Adipocyte (in vitro differentiated cells): ENCODE measurements around the gene CCT8.
A peak's percentile ranks its signal among the peaks of the same experiment; 100 is the strongest.
"Not testable (repeated sequence)": the region's sequence is repeated elsewhere in the genome, so short reads cannot be mapped to it uniquely, and the experiment has no call there.

ENCODE experiments used
- DNase-seq: peaks from one replicate; pipeline ENCODE4 v3.0.0-alpha.2; 2015; ENCODE audit warnings: low read depth
- H3K27me3 ChIP-seq: replicated peaks from 2 replicates; pipeline ENCODE4 v1.7.0; 2013; ENCODE audit warnings: mild to moderate bottlenecking, low read length, moderate library complexity; ENCODE audit not compliant: control insufficient read depth, insufficient read depth
- H3K36me3 ChIP-seq: 2 replicates; pipeline ENCODE4 v1.7.0; 2013; ENCODE audit warnings: low read length, mild to moderate bottlenecking, moderate library complexity; ENCODE audit not compliant: control insufficient read depth, insufficient read depth, severe bottlenecking
- H3K4me1 ChIP-seq: 2 replicates; pipeline ENCODE4 v1.7.0; 2013; ENCODE audit warnings: mild to moderate bottlenecking, low read length, moderate library complexity; ENCODE audit not compliant: control insufficient read depth, insufficient read depth
- H3K4me3 ChIP-seq: 2 replicates; pipeline ENCODE4 v1.7.0; 2013; ENCODE audit warnings: mild to moderate bottlenecking, low read length, moderate library complexity
- H3K9ac ChIP-seq: 2 replicates; pipeline ENCODE4 v1.7.0; 2013; ENCODE audit warnings: mild to moderate bottlenecking, low read length, moderate library complexity
- H3K9me3 ChIP-seq: 2 replicates; pipeline ENCODE4 v1.7.0; 2013; ENCODE audit warnings: mild to moderate bottlenecking, low read length, moderate library complexity; ENCODE audit not compliant: control insufficient read depth

Gene CCT8

GRCh38 chr21:29034678-29035077 is 38.8 kb downstream of the CCT8 start:
- H3K4me1 ChIP-seq: peaks cover 15% of the 10 kb centered on the region
- peaks cover 74% of the 10 kb centered on the region for H3K36me3 ChIP-seq
- no peaks in the 10 kb centered on the region for H3K9me3 ChIP-seq
- H3K9ac ChIP-seq: no peak overlapping the region
- H3K27me3 ChIP-seq: no peaks in the 10 kb centered on the region
- H3K4me3 ChIP-seq: no peak overlapping the region
- DNase-seq: no peak

DNA sequence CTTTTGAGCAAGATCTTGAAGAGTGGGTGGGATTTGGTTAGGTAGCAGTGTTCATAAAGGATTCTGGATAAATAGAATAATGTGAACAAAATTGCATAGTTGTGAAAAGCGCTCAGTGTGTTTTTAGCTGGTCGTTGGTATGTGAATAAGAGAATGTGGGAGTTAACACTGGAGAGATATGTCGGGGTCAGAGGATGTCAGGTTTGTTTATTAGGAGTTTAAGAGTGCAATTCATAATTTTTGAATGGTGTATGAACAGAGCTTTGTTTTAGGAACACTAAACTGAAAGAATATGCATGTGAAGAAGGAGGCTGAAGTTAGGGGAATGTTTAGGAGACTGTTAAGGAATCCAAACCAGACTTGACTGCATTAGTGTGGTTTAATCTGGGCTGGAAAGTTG is 39.6 kb downstream of the CCT8 start:
- peaks cover 20% of the 10 kb centered on the region for H3K4me1 ChIP-seq
- H3K9ac ChIP-seq: no peak overlapping the region
- no peaks in the 10 kb centered on the region for H3K27me3 ChIP-seq
- H3K4me3 ChIP-seq: no peak overlapping the region
- H3K9me3 ChIP-seq: no peaks in the 10 kb centered on the region
- peaks cover 66% of the 10 kb centered on the region for H3K36me3 ChIP-seq
- DNase-seq: no peak

- H3K9me3 ChIP-seq: no peaks in the 10 kb centered on the region
- H3K36me3 ChIP-seq: peaks cover 60% of the 10 kb centered on the region
- no peak overlapping the region for H3K4me3 ChIP-seq
- no peak for DNase-seq
- peaks cover 20% of the 10 kb centered on the region for H3K4me1 ChIP-seq
- H3K27me3 ChIP-seq: no peaks in the 10 kb centered on the region
- H3K9ac ChIP-seq: no peak overlapping the region
Observed at GRCh38 chr21:29033301-29033700, 40.1 kb downstream of the CCT8 start.

- no peak for DNase-seq
- Histone ChIP-seq H3K27me3 (no peaks in the 10 kb centered on the region), H3K9ac (no peak overlapping the region), H3K4me3 (no peak overlapping the region), H3K36me3 (peaks cover 36% of the 10 kb centered on the region), H3K4me1 (peaks cover 24% of the 10 kb centered on the region), H3K9me3 (no peaks in the 10 kb centered on the region)
Observed at GRCh38 chr21:29030909-29031308, 42.5 kb downstream of the CCT8 start.

DNA sequence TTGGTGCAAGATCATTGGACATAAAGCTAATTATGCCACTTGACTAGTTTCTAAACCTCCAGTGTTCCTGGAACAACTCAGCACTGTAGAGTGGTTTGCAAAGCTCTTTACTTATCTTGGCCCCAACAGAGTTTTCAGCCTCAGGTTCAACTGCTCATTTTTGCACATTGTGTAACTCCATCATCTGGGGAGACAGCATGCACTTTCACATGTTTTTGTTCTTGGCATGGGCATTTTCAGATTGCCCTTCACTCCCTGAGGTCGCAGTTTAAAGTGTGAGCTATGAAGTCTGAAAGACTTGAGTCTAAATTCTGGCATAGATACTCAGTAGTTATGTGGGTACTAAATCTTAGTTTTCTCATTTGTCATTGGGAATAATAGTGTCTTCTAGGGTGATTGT is 43.9 kb downstream of the CCT8 start:
- H3K27me3 ChIP-seq: no peaks in the 10 kb centered on the region
- H3K4me3 ChIP-seq: no peak overlapping the region
- peak overlapping the region; percentile 28 for H3K9ac ChIP-seq
- no peak for DNase-seq
- peaks cover 29% of the 10 kb centered on the region for H3K4me1 ChIP-seq
- peaks cover 26% of the 10 kb centered on the region for H3K36me3 ChIP-seq
- no peaks in the 10 kb centered on the region for H3K9me3 ChIP-seq

GRCh38 chr21:29025328-29025713 is 48.1 kb downstream of the CCT8 start:
- DNase-seq: peak; percentile 50
- Histone ChIP-seq H3K9ac (peak overlapping the region; percentile 95), H3K9me3 (no peaks in the 10 kb centered on the region), H3K36me3 (peaks cover 4% of the 10 kb centered on the region), H3K27me3 (no peaks in the 10 kb centered on the region), H3K4me1 (peaks cover 20% of the 10 kb centered on the region), H3K4me3 (peak overlapping the region; percentile 90)

DNA sequence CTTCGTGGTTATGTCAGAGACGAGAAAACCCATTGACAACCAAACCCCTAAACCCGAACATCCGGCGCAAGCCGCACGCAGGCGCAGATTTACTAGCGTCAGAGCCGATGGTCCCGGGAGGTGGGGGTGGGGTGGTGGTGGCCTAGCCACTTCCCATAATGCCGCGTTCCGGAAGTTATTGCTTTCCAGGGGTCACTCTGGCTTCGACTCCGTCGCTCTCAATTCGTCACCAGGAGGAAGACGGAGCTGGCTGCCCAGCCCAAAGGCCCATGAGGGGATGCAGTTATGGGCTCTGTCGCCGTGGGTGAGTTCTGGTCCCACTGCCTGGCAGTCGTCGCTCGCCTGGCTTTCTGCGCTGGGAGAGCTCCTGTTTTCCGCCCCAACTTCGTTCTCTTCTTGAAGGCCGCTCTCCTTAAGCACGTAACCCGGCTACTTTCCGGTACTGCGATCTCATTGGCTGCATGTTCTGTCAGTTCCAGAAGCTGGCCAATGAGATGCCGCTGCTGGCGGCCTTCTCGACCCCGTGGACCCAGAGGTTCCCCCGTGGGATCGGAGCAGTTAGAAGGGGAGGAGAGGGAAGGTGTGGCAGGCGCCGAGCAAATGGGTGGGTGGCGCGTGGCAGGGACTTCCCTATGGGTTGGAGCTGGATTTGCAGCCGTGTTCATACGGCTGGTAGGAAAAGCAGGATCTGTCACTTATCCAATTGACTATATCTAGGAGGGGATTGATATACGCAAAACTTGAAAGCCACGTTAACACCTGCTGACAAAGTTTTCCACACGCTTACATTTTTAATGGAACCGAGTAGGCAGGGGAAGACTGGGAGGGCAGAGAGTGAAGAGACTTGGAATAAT is 48.7 kb downstream of the CCT8 start, which contains the start of gene USP16:
USP16 (plus strand) TSS at position 195 of the 854 bp plus-strand sequence. CDS start 3,246 bp downstream, outside the sequence.
- no peaks in the 10 kb centered on the region for H3K36me3 ChIP-seq
- no peaks in the 10 kb centered on the region for H3K27me3 ChIP-seq
- peak within 1 kb of the TSS; percentile 95 for H3K9ac ChIP-seq
- H3K4me1 ChIP-seq: peaks cover 18% of the 10 kb centered on the region
- peak within 1 kb of the TSS; percentile 90 for H3K4me3 ChIP-seq
- no peaks in the 10 kb centered on the region for H3K9me3 ChIP-seq
- DNase-seq: peak; percentile 98

GRCh38 chr21:29022166-29022565 is 51.3 kb downstream of the CCT8 start:
- DNase-seq: no peak
- Histone ChIP-seq H3K36me3 (no peaks in the 10 kb centered on the region), H3K9me3 (no peaks in the 10 kb centered on the region), H3K4me3 (no peak overlapping the region), H3K4me1 (peaks cover 24% of the 10 kb centered on the region), H3K9ac (no peak overlapping the region), H3K27me3 (no peaks in the 10 kb centered on the region)

DNA sequence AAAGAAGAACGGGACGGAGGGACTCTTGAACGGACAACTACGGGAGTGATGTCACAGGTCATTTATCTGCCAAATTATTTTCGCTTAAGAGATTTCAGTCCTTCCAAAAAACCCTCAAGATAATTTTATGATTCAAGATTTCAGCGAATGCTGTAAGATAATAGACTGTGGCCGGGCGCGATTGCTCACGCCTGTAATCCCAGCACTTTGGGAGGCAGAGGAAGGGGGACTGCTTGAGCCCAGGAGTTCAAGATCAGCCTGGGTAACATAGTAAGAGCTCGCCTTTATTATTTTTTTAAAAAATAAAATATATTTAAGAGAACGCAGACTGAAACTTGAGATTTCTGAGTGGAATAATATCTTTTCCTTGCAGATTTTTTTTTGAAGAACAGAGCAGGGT is 54.9 kb downstream of the CCT8 start:
- Histone ChIP-seq H3K36me3 (no peaks in the 10 kb centered on the region), H3K4me1 (peaks cover 15% of the 10 kb centered on the region), H3K9me3 (no peaks in the 10 kb centered on the region), H3K9ac (peak overlapping the region; percentile 93), H3K4me3 (peak overlapping the region; percentile 91), H3K27me3 (no peaks in the 10 kb centered on the region)
- DNase-seq: peak; percentile 30

DNA sequence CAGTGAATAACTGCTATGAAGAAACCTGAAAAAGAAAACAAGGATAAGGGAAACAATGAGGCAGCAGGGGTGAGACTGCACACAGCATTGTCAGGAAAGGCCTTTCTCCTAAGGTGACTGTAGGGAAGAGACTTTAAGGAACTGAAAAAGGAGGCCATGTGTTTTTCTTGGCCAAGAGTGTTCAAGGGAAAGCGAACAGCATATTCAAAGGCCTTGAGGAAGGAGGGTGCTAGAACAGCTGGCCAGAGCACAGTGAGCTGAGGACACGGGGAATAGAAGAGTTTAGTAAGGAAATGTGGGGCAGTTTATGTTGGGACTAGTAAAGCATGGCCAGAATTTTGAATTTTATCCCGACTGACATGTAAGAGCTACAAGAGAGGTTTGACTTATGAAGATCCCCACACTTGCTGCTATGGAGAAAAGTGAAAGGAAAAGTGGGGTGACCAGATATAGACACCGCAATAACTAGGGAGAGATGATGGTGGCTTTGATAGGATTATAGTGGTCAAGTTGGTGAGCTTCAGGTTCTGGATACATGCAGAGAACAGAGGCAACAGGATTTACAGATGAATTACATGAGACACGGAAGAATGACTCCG is 55.7 kb downstream of the CCT8 start:
- peak overlapping the region; percentile 91 for H3K4me3 ChIP-seq
- H3K9ac ChIP-seq: peak overlapping the region; percentile 93
- DNase-seq: no peak
- H3K27me3 ChIP-seq: no peaks in the 10 kb centered on the region
- H3K4me1 ChIP-seq: peaks cover 15% of the 10 kb centered on the region
- H3K36me3 ChIP-seq: no peaks in the 10 kb centered on the region
- no peaks in the 10 kb centered on the region for H3K9me3 ChIP-seq

GRCh38 chr21:29011236-29011635 is 62.2 kb downstream of the CCT8 start:
- H3K4me1 ChIP-seq, H3K9me3 ChIP-seq, H3K4me3 ChIP-seq, H3K27me3 ChIP-seq, DNase-seq, H3K9ac ChIP-seq: not testable (repeated sequence)
- peaks cover 28% of the 10 kb centered on the region for H3K36me3 ChIP-seq
